ENCODE data around the gene FBXO30. TPM values are rescaled to one million over a fixed set of nuclear protein-coding genes. Genes with fewer than 3 reads are reported as not detected.

FBXO30 gene
- total and polyA plus RNA-seq, 7 experiments from 2014 or later: 1.1 to 5.1 (median 3.1) TPM

DNA sequence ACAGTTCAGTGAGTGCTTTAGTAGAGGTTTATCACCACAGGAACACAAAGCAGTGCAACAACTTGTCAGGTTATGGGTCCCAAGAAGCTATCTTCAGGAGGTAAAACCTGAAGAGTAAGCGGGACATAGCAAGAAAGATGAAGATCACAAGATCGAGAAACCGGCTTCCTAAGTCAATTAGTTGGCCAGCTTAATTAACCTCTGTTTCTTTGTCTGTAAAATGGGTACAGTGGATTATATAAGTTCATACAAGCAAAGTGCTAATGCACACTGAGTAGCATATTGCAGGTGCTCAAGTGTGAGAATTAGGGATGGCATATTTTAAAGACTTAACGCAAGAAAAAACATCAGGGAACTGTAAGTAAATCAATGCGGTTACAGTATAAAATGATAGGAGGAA lies 12.5 kb downstream of the FBXO30 start:
- intact Hi-C loops (cut with micrococcal nuclease): no loop called here
- Mint-ChIP-seq H3K4me1 (peaks cover 0 to 9% (median 4%) of the 10 kb centered on the region in 7 donors), H3K4me3 (no peak overlapping the region), H3K27ac (no peak overlapping the region), H3K9me3 (peaks cover 0 to 10% (median 0%) of the 10 kb centered on the region in 11 donors), H3K36me3 (peaks cover 28 to 47% (median 41%) of the 10 kb centered on the region in 5 donors), H3K27me3 (no peaks in the 10 kb centered on the region)
- H3K27ac ChIP-seq (ENCODE audit: low read depth, low read length): no peak overlapping the region
- ChIA-PET POLR2A (no interaction called here), CTCF (no interaction called here)
- no peaks in the 10 kb centered on the region for H3K4me1 ChIP-seq (ENCODE audit: control insufficient read depth in 2 of 2, insufficient read depth in 2 of 2, low read length in 2 of 2)
- no peaks in the 10 kb centered on the region for H3K27me3 ChIP-seq (ENCODE audit: control insufficient read depth in 2 of 2, insufficient read depth in 2 of 2, low read length in 2 of 2)
- no peaks in the 10 kb centered on the region for H3K9me3 ChIP-seq (ENCODE audit: control insufficient read depth in 2 of 3, low read length in 3 of 3)
- no peak for DNase-seq
- H3K4me3 ChIP-seq (ENCODE audit: low read length): no peak overlapping the region
- H3K36me3 ChIP-seq (ENCODE audit: control insufficient read depth in 2 of 3, insufficient read depth in 3 of 3, low read length in 3 of 3): peaks cover 0 to 5% (median 0%) of the 10 kb centered on the region in 3 experiments
- ATAC-seq: no peak

- Histone ChIP-seq H3K4me1 (ENCODE audit: control insufficient read depth in 2 of 2, insufficient read depth in 2 of 2, low read length in 2 of 2) (no peaks in the 10 kb centered on the region), H3K9me3 (ENCODE audit: control insufficient read depth in 2 of 3, low read length in 3 of 3) (no peaks in the 10 kb centered on the region), H3K4me3 (ENCODE audit: low read length) (no peak overlapping the region), H3K36me3 (ENCODE audit: control insufficient read depth in 2 of 3, insufficient read depth in 3 of 3, low read length in 3 of 3) (peaks cover 0 to 3% (median 0%) of the 10 kb centered on the region in 3 experiments), H3K27ac (ENCODE audit: low read depth, low read length) (no peak overlapping the region), H3K27me3 (ENCODE audit: control insufficient read depth in 2 of 2, insufficient read depth in 2 of 2, low read length in 2 of 2) (no peaks in the 10 kb centered on the region)
- H3K27me3 Mint-ChIP-seq: no peaks in the 10 kb centered on the region
- POLR2A ChIA-PET: no interaction called here
- ATAC-seq (no peak), DNase-seq (no peak)
- CTCF ChIA-PET: no interaction called here
- intact Hi-C loops (cut with micrococcal nuclease): no loop called here
- H3K9me3 Mint-ChIP-seq: peaks cover 0 to 9% (median 0%) of the 10 kb centered on the region in 11 donors
- H3K36me3 Mint-ChIP-seq: peaks cover 25 to 44% (median 40%) of the 10 kb centered on the region in 5 donors
- no peak overlapping the region for H3K4me3 Mint-ChIP-seq
- peaks cover 0 to 15% (median 4%) of the 10 kb centered on the region in 7 donors for H3K4me1 Mint-ChIP-seq
- H3K27ac Mint-ChIP-seq: no peak overlapping the region
These were observed 13.6 kb downstream of the FBXO30 start for GRCh38 chr6:145801021-145801420.

- no peaks in the 10 kb centered on the region for H3K9me3 Mint-ChIP-seq
- no peaks in the 10 kb centered on the region for H3K9me3 ChIP-seq (ENCODE audit: control insufficient read depth in 2 of 3, low read length in 3 of 3)
- intact Hi-C loops (cut with micrococcal nuclease): no loop called here
- no peak for ATAC-seq
- H3K36me3 Mint-ChIP-seq: peaks cover 12 to 20% (median 19%) of the 10 kb centered on the region in 5 donors
- H3K27ac ChIP-seq (ENCODE audit: low read depth, low read length): no peak overlapping the region
- ChIA-PET POLR2A (no interaction called here), CTCF (no interaction called here)
- H3K4me1 Mint-ChIP-seq: peaks cover 0 to 15% (median 2%) of the 10 kb centered on the region in 7 donors
- no peaks in the 10 kb centered on the region for H3K27me3 ChIP-seq (ENCODE audit: control insufficient read depth in 2 of 2, insufficient read depth in 2 of 2, low read length in 2 of 2)
- H3K4me1 ChIP-seq (ENCODE audit: control insufficient read depth in 2 of 2, insufficient read depth in 2 of 2, low read length in 2 of 2): no peaks in the 10 kb centered on the region
- no peak overlapping the region for H3K4me3 ChIP-seq (ENCODE audit: low read length)
- H3K27me3 Mint-ChIP-seq: no peaks in the 10 kb centered on the region
- no peak for DNase-seq
- H3K4me3 Mint-ChIP-seq: no peak overlapping the region
- H3K36me3 ChIP-seq (ENCODE audit: control insufficient read depth in 2 of 3, insufficient read depth in 3 of 3, low read length in 3 of 3): no peaks in the 10 kb centered on the region
- H3K27ac Mint-ChIP-seq: no peak overlapping the region
These were observed 16.1 kb downstream of the FBXO30 start for GRCh38 chr6:145798530-145798929.

DNA sequence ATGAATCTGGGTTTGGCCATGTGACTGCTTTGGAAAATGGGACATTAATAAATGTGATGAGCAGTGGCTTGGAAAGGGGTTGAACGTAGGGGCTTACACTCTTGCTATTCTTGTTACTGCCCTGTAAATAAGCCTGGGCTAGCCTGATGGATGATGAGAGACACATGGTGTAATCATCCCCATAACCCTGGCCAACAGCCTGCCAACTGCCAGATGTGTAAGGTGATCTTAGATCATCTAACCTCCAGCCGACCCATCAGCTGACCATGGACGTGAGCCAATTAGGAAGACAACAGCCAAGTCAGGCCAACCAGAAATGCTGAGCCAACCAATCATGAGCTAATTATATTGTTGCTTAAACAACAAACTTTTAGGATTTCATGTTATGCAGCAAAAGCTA lies 25.2 kb downstream of the FBXO30 start:
- no peak for DNase-seq
- CTCF ChIA-PET: no interaction called here
- H3K9me3 ChIP-seq (ENCODE audit: control insufficient read depth in 2 of 3, low read length in 3 of 3): peaks cover 0 to 7% (median 0%) of the 10 kb centered on the region in 3 experiments

DNA sequence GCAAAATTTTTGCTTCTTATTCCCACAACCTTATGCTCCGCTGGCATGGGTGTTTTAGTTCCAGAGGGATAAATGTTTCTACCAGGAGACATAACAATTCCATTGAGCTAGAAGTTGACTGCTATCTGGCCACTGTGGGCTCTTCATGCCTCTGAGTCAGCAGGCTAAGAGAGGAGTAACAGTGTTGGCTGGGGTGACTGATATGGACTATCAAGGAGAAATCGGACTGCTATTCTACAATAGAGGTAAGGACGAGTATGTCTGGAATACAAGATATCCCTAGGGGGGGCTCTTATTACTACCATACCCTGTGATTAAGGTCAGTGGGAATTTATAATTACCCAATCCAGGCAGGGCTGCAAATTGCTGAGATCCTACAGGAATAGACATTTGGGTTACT lies 26.9 kb downstream of the FBXO30 start:
- peaks cover 0 to 3% (median 0%) of the 10 kb centered on the region in 7 donors for H3K4me1 Mint-ChIP-seq
- POLR2A ChIA-PET: no interaction called here

More for the DNA sequence above, 25.2 kb downstream of the FBXO30 start:
- Mint-ChIP-seq H3K36me3 (peaks cover 7 to 34% (median 23%) of the 10 kb centered on the region in 5 donors), H3K9me3 (peaks cover 9 to 22% (median 17%) of the 10 kb centered on the region in 11 donors), H3K4me3 (no peak overlapping the region), H3K4me1 (peaks cover 0 to 3% (median 0%) of the 10 kb centered on the region in 7 donors), H3K27ac (no peak overlapping the region), H3K27me3 (no peaks in the 10 kb centered on the region)
- Histone ChIP-seq H3K27me3 (ENCODE audit: control insufficient read depth in 2 of 2, insufficient read depth in 2 of 2, low read length in 2 of 2) (no peaks in the 10 kb centered on the region), H3K4me1 (ENCODE audit: control insufficient read depth in 2 of 2, insufficient read depth in 2 of 2, low read length in 2 of 2) (no peaks in the 10 kb centered on the region), H3K36me3 (ENCODE audit: control insufficient read depth in 2 of 3, insufficient read depth in 3 of 3, low read length in 3 of 3) (no peaks in the 10 kb centered on the region), H3K4me3 (ENCODE audit: low read length) (no peak overlapping the region), H3K27ac (ENCODE audit: low read depth, low read length) (no peak overlapping the region)
- intact Hi-C loops (cut with micrococcal nuclease): no loop called here
- POLR2A ChIA-PET: interaction anchor here (0.8 kb wide), 1 partner anchor 12 kb away, joined by 3 read pairs; no protein-coding TSS in a partner anchor
- ATAC-seq: no peak

GRCh38 chr6:145784683-145785082 lies 29.9 kb downstream of the FBXO30 start:
- no peaks in the 10 kb centered on the region for H3K36me3 ChIP-seq (ENCODE audit: control insufficient read depth in 2 of 3, insufficient read depth in 3 of 3, low read length in 3 of 3)
- Mint-ChIP-seq H3K27ac (no peak overlapping the region), H3K4me3 (no peak overlapping the region), H3K36me3 (peaks cover 0 to 30% (median 18%) of the 10 kb centered on the region in 5 donors), H3K4me1 (peaks cover 0 to 3% (median 0%) of the 10 kb centered on the region in 7 donors), H3K9me3 (peaks cover 3 to 27% (median 10%) of the 10 kb centered on the region in 11 donors), H3K27me3 (no peaks in the 10 kb centered on the region)
- no peak for ATAC-seq
- no peak for DNase-seq
- POLR2A ChIA-PET: no interaction called here
- H3K27ac ChIP-seq (ENCODE audit: low read depth, low read length): no peak overlapping the region
- H3K4me1 ChIP-seq (ENCODE audit: control insufficient read depth in 2 of 2, insufficient read depth in 2 of 2, low read length in 2 of 2): no peaks in the 10 kb centered on the region
- H3K4me3 ChIP-seq (ENCODE audit: low read length): no peak overlapping the region
- H3K27me3 ChIP-seq (ENCODE audit: control insufficient read depth in 2 of 2, insufficient read depth in 2 of 2, low read length in 2 of 2): no peaks in the 10 kb centered on the region
- intact Hi-C loops (cut with micrococcal nuclease): no loop called here
- H3K9me3 ChIP-seq (ENCODE audit: control insufficient read depth in 2 of 3, low read length in 3 of 3): no peaks in the 10 kb centered on the region
- CTCF ChIA-PET: no interaction called here

More for the DNA sequence above, 26.9 kb downstream of the FBXO30 start:
- intact Hi-C loops (cut with micrococcal nuclease): no loop called here
- H3K9me3 Mint-ChIP-seq: peaks cover 9 to 28% (median 18%) of the 10 kb centered on the region in 11 donors
- H3K36me3 Mint-ChIP-seq: peaks cover 6 to 34% (median 25%) of the 10 kb centered on the region in 5 donors
- H3K27ac ChIP-seq (ENCODE audit: low read depth, low read length): no peak overlapping the region
- no peaks in the 10 kb centered on the region for H3K36me3 ChIP-seq (ENCODE audit: control insufficient read depth in 2 of 3, insufficient read depth in 3 of 3, low read length in 3 of 3)
- H3K27me3 ChIP-seq (ENCODE audit: control insufficient read depth in 2 of 2, insufficient read depth in 2 of 2, low read length in 2 of 2): no peaks in the 10 kb centered on the region
- peaks cover 0 to 7% (median 0%) of the 10 kb centered on the region in 3 experiments for H3K9me3 ChIP-seq (ENCODE audit: control insufficient read depth in 2 of 3, low read length in 3 of 3)
- no peak overlapping the region for H3K4me3 ChIP-seq (ENCODE audit: low read length)
- no peak overlapping the region for H3K27ac Mint-ChIP-seq
- H3K4me3 Mint-ChIP-seq: no peak overlapping the region
- H3K4me1 ChIP-seq (ENCODE audit: control insufficient read depth in 2 of 2, insufficient read depth in 2 of 2, low read length in 2 of 2): no peaks in the 10 kb centered on the region
- H3K27me3 Mint-ChIP-seq: no peaks in the 10 kb centered on the region
- DNase-seq (no peak), ATAC-seq (no peak)
- CTCF ChIA-PET: no interaction called here

DNA sequence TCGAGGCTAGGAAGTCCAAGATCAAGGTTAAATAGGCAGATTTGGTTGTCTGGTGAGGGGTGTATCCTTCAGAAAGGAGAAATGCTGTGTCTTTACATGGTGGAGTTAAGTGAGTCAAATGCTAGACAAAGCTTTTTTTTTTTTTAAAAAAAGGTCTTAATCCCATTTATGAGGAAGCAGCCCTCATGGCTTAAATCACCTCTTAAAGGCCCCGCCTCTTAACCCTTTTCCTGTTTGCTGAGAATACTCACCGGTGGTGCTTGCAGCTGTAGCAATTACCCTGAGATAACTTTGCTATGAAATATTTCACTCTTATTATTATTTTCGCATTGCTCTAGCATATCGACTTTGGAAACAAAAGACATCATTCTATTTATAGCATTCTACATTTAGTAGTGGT lies 30.8 kb downstream of the FBXO30 start:
- H3K27ac Mint-ChIP-seq: no peak overlapping the region
- DNase-seq (no peak), ATAC-seq (no peak)
- peaks cover 0 to 29% (median 19%) of the 10 kb centered on the region in 5 donors for H3K36me3 Mint-ChIP-seq
- H3K4me1 ChIP-seq (ENCODE audit: control insufficient read depth in 2 of 2, insufficient read depth in 2 of 2, low read length in 2 of 2): no peaks in the 10 kb centered on the region
- no peak overlapping the region for H3K4me3 ChIP-seq (ENCODE audit: low read length)
- peaks cover 0 to 3% (median 0%) of the 10 kb centered on the region in 7 donors for H3K4me1 Mint-ChIP-seq
- no peaks in the 10 kb centered on the region for H3K36me3 ChIP-seq (ENCODE audit: control insufficient read depth in 2 of 3, insufficient read depth in 3 of 3, low read length in 3 of 3)
- no peaks in the 10 kb centered on the region for H3K9me3 ChIP-seq (ENCODE audit: control insufficient read depth in 2 of 3, low read length in 3 of 3)
- no peaks in the 10 kb centered on the region for H3K27me3 ChIP-seq (ENCODE audit: control insufficient read depth in 2 of 2, insufficient read depth in 2 of 2, low read length in 2 of 2)
- ChIA-PET CTCF (no interaction called here), POLR2A (no interaction called here)
- intact Hi-C loops (cut with micrococcal nuclease): no loop called here
- no peak overlapping the region for H3K4me3 Mint-ChIP-seq
- peaks cover 3 to 28% (median 7%) of the 10 kb centered on the region in 11 donors for H3K9me3 Mint-ChIP-seq
- H3K27ac ChIP-seq (ENCODE audit: low read depth, low read length): no peak overlapping the region
- no peaks in the 10 kb centered on the region for H3K27me3 Mint-ChIP-seq

All from naive thymus-derived CD4-positive, alpha-beta T cell (primary cell).